Germinal center (tissue), 1 donor: ENCODE results near the gene CNR1.
A peak's percentile ranks its signal among the peaks of the same experiment; 100 is the strongest.
"Not testable (repeated sequence)": the region's sequence is repeated elsewhere in the genome, so short reads cannot be mapped to it uniquely, and the experiment has no call there.

Experiments used
- DNase-seq: peaks from one replicate; pipeline ENCODE4 v3.0.0; 2012; ENCODE audit warnings: mixed read lengths, low spot score

CNR1 gene

DNA sequence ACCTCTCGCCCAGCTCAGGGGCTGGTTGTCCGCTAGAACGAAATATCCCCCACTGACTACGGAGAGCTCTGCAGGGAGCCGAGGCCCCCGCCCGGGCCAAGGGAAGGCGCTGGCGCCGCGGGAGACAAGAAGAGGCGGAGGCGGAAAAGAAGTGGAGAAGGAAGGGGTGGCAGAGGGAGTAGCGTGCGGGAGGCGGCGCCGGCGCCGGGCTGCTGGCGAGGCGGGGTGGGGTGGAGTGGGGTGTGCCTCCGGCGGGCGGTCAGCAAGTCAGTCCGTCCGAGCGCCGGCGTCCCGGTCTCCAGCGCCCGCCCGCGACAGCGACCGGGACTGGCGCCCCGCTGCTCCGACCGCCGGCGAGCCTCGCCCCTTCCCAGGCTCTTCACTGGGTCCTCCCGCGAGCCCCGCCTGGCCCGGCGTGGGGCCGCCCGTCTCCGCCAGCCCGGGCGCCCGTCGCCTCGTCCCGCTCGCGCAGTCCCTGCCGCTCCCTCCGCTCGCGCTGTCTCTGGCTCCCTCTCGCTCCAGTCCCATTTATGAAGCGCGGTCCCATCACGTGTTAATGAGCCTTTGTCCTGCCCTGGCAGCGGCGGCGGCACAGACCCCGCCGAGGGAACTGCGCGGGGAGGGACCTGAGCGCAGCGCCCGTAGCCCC is at the start of gene CNR1:
Gene CNR1, minus strand, starts transcription at position 504 of the 649 bp plus-strand sequence. CDS start 21,073 bp downstream, outside the sequence.
- peak; percentile 57 for DNase-seq

DNA sequence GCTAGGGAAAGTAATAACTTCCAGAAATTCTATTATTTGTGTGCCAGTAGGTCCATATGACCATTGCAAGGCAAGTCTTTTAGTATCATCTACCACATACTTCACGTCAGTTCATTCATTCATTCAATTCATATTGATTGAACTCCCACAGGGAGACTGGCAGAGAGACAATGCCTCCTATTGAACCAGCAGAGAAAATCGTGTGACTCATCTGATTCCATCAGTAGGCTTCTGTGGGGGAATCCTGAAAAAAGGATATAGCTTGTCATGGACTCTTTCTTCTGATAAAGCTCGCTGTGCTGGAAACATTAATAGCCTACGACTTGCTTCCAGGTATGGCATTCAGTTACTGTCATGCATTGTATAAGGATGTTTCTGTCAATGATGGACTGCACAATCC is 45.3 kb upstream of the CNR1 start:
- no peak for DNase-seq

DNA sequence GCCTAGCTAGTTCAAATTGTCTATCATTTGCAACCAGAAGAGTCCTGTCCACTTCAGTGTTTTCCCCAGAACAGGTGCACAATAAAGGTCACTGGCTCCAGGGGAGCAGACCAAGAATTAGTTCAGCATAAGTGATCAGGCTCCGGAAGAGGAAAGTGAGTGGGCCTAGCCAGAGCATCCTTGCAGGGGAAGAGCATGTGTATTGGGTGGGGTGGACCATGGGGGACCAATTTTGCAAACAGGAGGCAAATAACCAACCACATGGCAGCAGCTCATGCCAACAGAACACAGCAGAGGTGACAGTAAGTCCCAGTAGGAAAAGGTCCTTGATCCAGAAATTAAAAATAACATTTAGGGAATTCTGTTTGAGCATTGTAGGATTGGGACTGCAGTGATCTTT is 43.2 kb upstream of the CNR1 start:
- DNase-seq: no peak

DNA sequence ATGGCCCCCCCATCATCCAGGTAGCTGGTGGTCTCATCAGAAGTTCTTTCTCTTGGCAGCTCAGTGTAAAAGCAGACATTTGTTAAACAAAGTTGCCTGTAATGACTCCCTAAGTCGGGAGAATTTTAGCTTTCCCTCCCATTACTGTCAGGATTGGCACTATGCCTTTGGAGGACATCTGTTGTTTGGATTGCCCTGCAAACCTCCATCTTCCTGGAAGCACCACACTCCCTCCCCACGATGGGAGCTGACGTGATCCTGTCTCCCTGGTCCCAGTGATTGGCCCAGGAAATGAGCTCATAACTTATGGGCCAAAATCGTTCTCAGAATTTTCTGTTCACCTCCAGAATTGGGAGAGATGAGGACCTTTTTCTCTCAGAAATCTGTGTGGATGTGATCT is 42.6 kb upstream of the CNR1 start:
- DNase-seq: no peak

DNA sequence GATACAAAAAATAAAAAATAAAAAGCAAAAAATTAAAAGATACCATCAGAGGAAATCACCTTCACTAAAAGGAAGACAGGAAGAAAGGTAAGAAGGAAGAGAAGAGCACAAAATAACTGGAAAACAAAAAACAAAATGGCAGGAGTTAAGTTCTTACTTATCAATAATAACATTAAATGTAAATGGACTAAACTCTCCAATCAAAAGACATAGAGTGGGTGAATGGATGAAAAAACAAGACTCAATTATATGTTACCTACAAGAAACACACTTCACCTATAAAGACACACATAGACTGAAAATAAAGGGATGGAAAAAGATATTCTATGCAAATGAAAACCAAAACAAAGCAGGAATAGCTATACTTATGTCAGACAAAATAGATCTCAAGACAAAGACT is 35.6 kb upstream of the CNR1 start:
- DNase-seq: not testable (repeated sequence)

DNA sequence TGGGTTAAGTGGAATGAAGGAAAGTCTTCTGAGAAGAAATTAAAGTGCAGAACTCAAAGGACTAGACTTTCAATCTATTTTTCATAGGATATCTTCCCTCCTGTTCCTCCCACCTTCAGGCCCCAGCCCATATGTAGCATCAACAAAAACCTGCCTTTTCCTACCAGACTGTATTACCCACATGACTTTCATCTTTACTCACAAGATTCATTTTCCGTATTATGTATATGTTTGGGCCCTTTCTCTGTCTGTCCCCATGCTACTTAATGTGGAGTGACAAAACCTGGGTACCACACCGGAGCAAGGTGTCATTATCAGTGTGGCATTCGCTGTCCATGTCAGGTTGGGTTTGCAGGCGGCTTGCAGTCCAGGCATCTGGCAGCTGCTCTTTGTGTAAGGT is 18.8 kb upstream of the CNR1 start:
- DNase-seq: no peak

DNA sequence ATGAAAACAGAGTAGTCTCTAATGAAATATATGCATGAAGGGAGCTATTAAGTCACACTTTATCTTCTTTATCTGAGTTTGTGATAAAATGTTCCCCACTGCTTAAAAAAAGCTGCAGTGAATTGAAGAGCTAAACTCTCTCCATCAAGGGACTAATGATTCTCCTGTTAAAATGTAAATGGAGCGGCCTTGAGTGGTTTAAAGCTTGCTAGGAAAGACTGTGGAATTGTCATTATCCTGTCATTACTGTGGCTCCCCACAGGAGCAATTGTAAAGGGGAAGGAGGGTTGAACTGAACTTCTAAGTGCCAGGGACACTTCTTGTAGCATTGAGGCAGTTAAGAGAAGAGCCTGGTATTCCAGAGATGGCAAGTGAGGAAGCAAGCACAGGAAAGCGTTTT is 17.3 kb upstream of the CNR1 start:
- DNase-seq: no peak

DNA sequence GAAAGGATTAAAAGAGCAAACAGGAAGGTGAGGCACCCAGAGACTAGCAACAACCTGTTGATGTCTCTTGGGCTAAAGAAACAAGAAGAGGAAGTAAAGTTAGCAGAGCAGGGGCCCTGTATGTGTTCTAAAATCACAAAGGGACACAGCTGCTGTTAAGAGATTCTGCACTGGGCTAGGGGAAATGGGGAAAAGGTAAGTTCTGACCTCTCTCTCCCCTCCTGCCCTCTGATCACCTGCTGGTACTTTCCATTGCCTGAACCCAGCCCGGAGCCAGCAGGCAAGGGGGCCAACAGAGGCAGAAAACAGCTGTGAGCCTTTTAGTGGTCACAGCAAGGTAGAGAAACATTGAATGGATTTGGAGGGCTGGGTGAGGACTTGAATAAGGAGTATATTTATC is 13.5 kb upstream of the CNR1 start:
- DNase-seq: peak; percentile 56

DNA sequence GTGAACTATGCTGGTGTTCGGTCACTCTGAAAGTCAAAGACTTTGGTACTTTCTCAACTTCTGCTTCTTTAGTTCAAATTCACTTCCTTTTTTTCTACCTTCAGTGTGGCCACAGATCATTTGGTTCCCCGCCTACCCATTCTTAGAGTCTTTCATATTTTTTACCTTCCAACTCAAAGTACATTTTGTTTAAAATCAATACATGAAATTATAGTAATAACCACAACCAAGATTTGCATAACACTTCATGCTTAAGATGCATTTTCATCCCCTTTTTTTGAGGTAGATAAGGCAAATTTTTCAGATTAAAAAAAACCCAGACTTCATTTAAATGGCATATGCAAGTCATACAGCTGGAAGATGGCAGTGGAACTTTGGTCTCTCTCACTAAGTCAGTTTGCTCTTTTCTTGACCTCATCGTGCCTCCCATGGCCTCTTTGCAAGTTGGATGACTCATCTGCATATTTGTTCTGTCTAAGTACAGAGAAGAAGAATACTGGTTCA is 11.9 kb upstream of the CNR1 start:
- peak; percentile 59 for DNase-seq

DNA sequence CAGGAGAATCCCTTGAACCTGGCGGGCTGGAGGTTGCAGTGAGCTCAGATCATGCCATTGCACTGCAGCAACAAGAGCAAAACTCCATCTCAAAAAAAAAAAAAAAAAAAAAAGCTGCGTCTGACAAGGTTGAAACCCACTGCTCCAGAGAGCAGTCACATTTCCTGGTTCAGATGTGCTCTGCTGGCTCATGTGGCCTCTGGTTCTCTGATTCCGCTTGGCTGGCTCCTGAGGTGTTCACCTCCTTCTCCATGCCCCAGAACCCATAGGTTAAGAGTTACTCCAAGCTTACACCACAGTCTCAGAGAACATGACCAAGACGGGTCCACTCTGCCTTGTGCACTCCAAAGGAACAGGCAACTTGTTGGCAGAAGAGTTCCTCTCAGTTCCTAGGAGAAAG is 8.8 kb upstream of the CNR1 start:
- peak; percentile 12 for DNase-seq

DNA sequence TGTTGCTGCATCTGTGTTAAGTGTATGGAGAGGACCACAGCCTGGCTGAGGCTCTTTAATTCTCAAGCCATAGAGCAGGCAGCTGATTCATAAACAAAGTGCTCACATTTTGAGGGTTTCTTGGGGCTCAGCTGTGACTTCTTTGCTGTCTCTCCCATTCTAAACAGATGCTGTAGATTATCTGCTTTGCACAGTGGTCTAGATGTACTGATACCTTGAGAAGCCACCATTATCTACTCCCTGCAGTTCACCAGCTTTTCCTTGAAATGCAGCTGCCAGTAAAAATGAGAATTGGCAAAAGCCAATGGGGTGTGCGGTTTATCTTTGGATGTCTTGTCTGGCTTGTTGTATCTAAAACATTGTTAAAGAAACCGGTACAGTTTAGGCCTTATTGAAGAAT is 5.2 kb upstream of the CNR1 start:
- DNase-seq: no peak

DNA sequence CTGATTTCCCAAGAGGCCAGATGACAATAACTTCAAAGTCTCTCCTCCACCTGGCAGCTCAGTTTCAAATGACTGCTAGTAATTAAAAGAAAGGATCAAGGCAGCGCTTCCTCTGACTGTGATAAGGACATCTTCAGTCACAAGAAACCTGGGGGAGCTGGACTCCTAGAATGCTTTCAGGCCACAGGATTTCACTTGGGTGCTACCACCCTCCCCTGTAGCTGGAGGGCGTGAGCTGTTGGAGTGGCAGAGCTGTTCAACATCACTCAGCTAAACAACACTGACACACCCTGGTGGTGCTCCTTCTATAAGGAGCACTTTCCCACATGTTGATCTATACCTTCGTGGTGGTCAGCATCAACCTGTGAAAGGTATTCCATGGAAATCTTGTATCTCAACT is 2.2 kb upstream of the CNR1 start:
- DNase-seq: peak; percentile 29

DNA sequence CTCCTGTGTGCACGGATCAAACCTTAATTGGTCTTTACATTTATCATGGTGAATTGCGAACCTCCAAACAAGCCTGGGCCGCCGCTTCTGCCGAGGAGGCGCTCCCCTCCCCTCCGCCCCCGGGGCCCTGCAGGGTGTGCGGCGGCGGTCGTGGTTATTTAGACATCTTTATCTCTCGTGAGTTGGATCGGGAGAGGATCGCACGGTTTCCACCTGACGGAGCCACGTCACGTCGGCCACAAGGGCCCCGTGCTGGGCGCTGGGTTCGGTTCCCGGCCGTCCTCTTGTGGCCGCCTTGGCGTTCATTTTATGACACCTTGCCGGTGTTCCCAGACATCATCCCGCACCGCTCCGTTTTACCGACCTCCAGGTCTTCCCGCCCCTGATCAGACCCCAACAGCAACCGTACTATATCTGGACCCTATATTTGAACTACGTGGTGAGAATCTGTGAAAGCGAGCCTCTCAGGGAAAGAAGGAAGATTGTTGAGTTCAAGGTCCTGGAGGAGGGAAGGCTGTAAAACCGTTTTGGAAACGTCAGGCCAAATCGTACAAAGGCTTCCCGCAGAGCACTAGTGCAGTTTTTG is 1.3 kb upstream of the CNR1 start:
- DNase-seq: peak; percentile 45

DNA sequence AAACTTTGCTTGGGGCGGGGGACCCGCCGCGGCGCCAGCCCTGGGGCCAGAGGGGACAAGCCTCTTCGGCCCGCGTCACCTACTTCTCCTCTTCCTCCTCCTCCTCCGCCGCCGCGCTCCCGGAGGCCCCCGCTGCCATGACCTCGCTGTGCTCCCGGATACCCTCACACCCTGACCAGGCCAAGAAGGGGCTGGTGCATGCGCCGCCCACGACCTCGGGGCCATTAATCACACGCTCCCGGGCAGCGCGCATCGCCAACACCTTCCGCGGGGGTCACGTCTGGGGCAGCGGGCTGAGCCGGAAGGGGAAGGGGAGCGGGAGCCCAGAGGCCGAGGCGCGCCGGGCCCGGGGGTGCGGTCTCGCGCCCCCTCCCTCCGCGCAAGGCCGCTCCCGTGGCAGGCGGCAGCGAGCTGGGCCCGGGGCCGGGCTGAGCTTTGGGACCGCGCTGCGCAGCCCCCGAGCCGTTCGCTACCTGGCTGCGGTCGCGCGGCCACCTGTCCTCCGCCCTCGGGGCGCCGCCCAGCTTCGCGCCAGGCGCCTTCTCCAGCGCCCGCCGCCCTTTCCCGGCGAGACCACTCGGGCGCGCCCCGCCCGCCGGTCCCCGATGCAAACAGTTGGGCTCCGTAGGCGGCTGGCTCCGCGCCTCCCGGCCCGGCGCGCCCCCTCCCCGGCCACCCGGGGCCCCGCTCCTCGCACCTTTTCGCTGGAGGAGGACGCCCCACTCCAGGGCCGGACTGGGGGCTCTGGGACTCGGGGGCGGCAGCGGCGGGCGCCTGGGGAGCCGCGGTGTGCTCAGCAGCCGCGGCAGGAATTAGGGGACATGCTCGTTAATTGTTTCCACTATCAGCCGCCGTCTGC is 575 bp upstream of the CNR1 start:
- DNase-seq: peak; percentile 51

DNA sequence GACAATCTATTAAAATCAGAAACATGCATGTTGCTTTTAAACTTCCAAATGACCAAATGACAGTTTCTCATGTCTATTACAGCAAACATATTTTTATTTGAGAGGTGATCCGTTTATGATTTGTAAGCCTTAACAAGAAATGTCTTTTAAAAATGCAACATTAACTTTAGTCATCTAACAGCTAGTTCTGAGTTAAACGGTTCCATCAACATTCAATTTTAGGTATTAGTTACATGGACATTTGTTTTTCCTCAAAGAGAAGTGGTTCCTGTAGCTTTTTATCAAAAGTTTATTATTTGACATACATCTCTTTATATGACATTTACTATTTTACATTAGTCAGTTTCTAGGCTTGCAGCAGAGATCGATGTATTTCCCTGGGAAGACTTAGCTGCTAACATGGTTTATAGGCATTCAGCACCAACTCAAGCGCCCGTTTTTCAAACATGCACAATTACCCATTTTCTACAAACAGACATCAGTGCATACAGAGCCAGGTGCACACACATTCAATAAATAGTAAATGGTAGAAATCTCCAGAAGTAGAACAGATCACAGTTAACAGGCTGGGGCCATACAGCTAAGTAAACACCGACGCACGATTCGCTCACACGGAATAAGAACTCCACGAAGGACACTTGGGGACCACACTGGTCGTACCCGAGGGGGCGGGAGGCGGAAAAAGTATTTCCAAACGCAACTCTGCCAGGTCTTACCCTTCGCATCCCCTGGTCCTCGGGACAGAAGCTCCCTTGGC is 882 bp downstream of the CNR1 start:
- DNase-seq: no peak

DNA sequence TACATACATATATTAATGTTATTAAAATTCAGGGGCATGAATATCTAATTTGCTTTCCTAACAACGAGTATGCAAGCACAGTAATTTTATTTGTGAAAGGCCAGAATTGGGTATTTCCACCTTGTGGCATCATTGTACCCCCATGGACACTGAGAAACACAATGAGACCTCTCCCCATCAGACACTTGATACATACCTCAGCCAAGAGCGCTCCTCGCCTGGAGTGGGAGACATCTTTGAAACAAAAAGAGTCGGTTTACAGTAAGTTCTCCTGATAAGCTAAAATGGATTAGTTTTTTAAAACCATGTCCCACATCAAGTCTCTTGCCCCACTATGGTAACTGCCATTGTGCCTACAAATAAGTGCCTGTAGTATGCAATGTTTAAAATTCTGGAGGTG is 2.1 kb downstream of the CNR1 start:
- DNase-seq: no peak

DNA sequence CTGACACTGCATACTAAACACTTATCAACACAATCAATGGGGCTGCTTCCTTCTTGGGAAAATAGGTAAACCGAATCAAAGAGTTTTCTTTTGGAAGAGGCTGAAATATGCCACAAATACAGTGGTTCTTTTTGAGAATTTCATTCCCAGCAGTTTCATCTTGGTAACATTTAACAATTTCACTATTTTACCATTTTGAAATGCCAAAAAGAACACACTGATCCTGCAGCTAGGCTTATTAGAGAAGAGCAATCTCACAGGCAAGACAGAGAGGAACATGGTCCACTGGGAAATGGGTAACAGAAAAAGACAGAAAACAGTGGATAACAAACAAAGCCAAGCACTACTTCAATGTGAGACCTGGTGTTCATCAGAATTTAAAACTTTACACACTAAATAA is 2.5 kb downstream of the CNR1 start:
- DNase-seq: no peak

DNA sequence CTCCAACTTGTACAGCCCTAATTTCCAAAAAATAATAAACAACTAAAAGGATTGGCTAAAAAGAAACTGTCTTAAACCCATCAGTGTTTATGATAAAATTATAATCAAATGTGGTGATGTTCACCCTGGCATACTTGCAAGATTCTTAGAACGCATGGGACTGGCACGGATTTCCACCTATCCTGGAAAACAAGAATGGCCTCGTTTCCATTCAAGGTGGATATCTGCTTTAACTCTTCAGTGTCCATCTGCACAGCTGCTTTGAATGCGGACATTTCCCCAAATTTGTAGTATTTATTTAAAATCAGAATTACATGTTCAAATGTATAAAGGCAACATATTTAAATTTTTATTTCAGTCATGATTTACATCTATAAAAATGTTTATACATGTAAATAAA is 4.2 kb downstream of the CNR1 start:
- DNase-seq: no peak

DNA sequence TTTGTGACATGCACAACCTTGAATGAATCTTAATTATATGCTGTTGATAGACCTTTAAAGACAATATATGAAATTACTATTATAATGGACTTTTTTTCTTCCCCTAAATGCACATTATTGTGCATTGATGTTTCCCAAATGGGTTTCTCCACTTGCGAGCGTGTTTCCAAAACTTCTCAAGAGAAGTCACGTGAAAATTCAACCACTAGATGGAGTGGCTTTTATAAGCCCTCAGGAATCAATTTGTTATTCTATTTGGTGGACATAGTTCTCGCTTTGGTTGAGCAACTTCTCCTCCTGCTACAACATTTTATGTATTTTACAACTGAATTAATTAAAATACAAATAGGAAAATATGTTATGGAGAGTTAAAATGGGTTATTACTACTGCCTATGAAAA is 9.0 kb downstream of the CNR1 start:
- DNase-seq: no peak

DNA sequence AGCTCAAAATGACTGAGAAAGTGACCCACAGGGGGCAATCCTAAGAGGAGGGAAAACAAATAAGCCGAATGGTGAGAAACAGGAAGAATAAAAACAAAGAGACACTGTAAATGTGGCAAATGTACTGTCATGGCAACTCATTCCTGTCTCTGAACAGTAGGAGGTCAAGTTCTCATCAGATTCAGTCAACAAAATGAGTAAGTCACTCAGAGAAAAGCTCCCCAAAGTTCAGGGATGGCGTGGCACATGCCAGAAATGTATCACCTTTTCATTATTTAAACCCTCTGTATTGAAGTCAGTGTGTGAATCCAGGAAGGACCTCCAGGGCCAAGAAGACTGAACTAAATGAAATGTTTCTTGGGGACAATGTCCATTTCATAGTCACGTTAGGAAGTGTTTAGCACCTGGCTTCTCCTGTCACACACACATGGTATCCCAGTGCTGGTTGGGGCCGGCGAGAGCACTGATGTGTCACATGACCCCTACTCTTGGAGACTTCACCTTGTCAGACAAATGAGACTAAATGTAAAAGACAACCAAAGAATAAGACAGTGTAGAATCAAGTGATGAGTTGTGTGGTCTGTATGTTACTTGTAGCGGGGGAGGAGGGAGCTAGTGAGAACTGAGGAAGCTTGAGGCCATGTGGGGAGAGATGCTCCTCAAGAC is 20.7 kb downstream of the CNR1 start:
- DNase-seq: no peak

DNA sequence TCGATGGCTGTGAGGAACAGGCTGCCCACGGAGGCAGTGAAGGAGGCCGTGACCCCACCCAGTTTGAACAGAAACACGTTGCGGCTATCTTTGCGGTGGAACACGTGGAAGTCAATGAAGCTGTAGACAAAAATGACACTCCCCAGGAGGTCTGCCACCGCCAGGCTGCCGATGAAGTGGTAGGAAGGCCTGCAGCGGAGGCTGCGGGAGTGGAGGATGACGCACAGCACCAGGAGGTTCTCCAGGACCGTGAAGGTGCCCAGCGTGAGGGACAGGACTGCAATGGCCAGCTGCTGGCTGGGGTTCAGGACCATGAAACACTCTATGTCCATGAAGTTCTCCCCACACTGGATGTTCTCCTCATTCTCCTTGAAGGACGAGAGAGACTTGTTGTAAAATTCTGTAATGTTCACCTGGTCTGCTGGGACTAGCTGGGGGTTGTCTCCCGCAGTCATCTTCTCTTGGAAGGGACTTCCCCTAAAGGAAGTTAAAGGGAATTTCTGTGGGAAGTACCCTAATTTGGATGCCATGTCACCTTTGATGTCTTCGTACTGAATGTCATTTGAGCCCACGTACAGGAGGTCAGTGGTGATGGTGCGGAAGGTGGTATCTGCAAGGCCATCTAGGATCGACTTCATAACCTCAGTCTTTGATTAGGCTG is 21.4 kb downstream of the CNR1 start:
- DNase-seq: no peak
